Skeletal muscle cell (primary cell): ENCODE results near the gene SPATA21.
"Not testable (repeated sequence)": the region's sequence is repeated elsewhere in the genome, so short reads cannot be mapped to it uniquely, and the experiment has no call there.

ENCODE experiments used
- DNase-seq: peaks from one replicate; pipeline ENCODE4 v3.0.0-alpha.2; 2010; ENCODE audit warnings: low read depth
- H3K4me3 ChIP-seq: 2 replicates; pipeline ENCODE4 v1.5.1; 2011; ENCODE audit warnings: low read depth, mild to moderate bottlenecking, control low read depth, low read length, moderate library complexity

SPATA21 gene

GRCh38 chr1:16436946-16437474, at the start of gene SPATA21:
Gene SPATA21, minus strand, starts transcription at chr1:16437424. Its CDS starts 6,053 bp downstream, at chr1:16431371.
- H3K4me3 ChIP-seq = no peak within 1 kb of the TSS
- DNase-seq = no peak

GRCh38 chr1:16487011-16487410, 49.8 kb upstream of the SPATA21 start:
- H3K4me3 ChIP-seq, DNase-seq: not testable (repeated sequence)

- H3K4me3 ChIP-seq, DNase-seq: not testable (repeated sequence)
These were observed 49.1 kb upstream of the SPATA21 start for GRCh38 chr1:16486316-16486715.

- H3K4me3 ChIP-seq = no peak overlapping the region
- DNase-seq = no peak
These were observed 47.7 kb upstream of the SPATA21 start for GRCh38 chr1:16484931-16485330.

- no peak overlapping the region for H3K4me3 ChIP-seq
- DNase-seq = no peak
These were observed 47.2 kb upstream of the SPATA21 start for GRCh38 chr1:16484501-16484835.

GRCh38 chr1:16483639-16484500, 46.6 kb upstream of the SPATA21 start:
- not testable (repeated sequence) for DNase-seq, H3K4me3 ChIP-seq

GRCh38 chr1:16483146-16483545, 45.9 kb upstream of the SPATA21 start:
- not testable (repeated sequence) for DNase-seq, H3K4me3 ChIP-seq

- H3K4me3 ChIP-seq = no peak overlapping the region
- DNase-seq = no peak
These were observed 40.9 kb upstream of the SPATA21 start for GRCh38 chr1:16478091-16478490.

GRCh38 chr1:16475771-16476770, 38.8 kb upstream of the SPATA21 start:
- DNase-seq, H3K4me3 ChIP-seq: not testable (repeated sequence)

- DNase-seq, H3K4me3 ChIP-seq: not testable (repeated sequence)
These were observed 37.7 kb upstream of the SPATA21 start for GRCh38 chr1:16474891-16475290.

- no peak for DNase-seq
- H3K4me3 ChIP-seq = no peak overlapping the region
These were observed 37.1 kb upstream of the SPATA21 start for GRCh38 chr1:16474166-16474800.

GRCh38 chr1:16468558-16468957, 31.3 kb upstream of the SPATA21 start:
- no peak overlapping the region for H3K4me3 ChIP-seq
- DNase-seq = no peak

GRCh38 chr1:16464917-16465625, 27.8 kb upstream of the SPATA21 start:
- no peak overlapping the region for H3K4me3 ChIP-seq
- no peak for DNase-seq

GRCh38 chr1:16462773-16463330, 25.6 kb upstream of the SPATA21 start:
- H3K4me3 ChIP-seq = no peak overlapping the region
- DNase-seq = no peak

GRCh38 chr1:16461681-16462080, 24.5 kb upstream of the SPATA21 start:
- no peak overlapping the region for H3K4me3 ChIP-seq

GRCh38 chr1:16459352-16459925, 22.2 kb upstream of the SPATA21 start:
- no peak for DNase-seq
- no peak overlapping the region for H3K4me3 ChIP-seq

More at GRCh38 chr1:16461681-16462080, 24.5 kb upstream of the SPATA21 start:
- DNase-seq = no peak

GRCh38 chr1:16458831-16459230, 21.6 kb upstream of the SPATA21 start:
- no peak overlapping the region for H3K4me3 ChIP-seq
- DNase-seq = no peak

GRCh38 chr1:16456151-16456550, 18.9 kb upstream of the SPATA21 start:
- DNase-seq = not testable (repeated sequence)

More at GRCh38 chr1:16456151-16456550, 18.9 kb upstream of the SPATA21 start:
- H3K4me3 ChIP-seq = not testable (repeated sequence)
